SK-N-SH treated with all-trans-retinoic acid at 6 μM for 48 hours (cell line): ENCODE results near the gene MRPS5.

Experiments
- ATAC-seq: fragments of 200-7000 bp; cut with Tn5 transposase; 3 replicates; pipeline ENCODE4 v1.9.1; 2020; ENCODE audit warnings: mild to moderate bottlenecking, moderate library complexity
- ARNTL ChIP-seq: fragments of 450-650 bp; formaldehyde crosslinking; IDR thresholded peaks from 2 replicates; pipeline ENCODE4 v1.5.0; 2020; ENCODE audit warnings: low read depth, mild to moderate bottlenecking, moderate library complexity, borderline replicate concordance
- BACH2 ChIP-seq: fragments of 250-450 bp; sonication (Bioruptor Pico); IDR thresholded peaks from 2 replicates; pipeline ENCODE4 v1.9.0; 2021; ENCODE audit warnings: mild to moderate bottlenecking, borderline replicate concordance
- CSDC2 ChIP-seq: fragments of 250-450 bp; sonication (Bioruptor Pico); IDR thresholded peaks from 2 replicates; pipeline ENCODE4 v1.5.0; 2020; ENCODE audit warnings: mild to moderate bottlenecking, moderate library complexity
- ESRRG ChIP-seq: fragments of 250-450 bp; sonication (Bioruptor Pico); IDR thresholded peaks from 2 replicates; pipeline ENCODE4 v1.6.1; 2021; ENCODE audit warnings: mild to moderate bottlenecking
- GLIS3 ChIP-seq: fragments of 250-450 bp; sonication (Bioruptor Pico); IDR thresholded peaks from 2 replicates; pipeline ENCODE4 v1.5.0; 2020; ENCODE audit warnings: mild to moderate bottlenecking, moderate library complexity
- ISL1 ChIP-seq: fragments of 250-450 bp; sonication (Bioruptor Pico); IDR thresholded peaks from 2 replicates; pipeline ENCODE4 v2.1.2; 2022; ENCODE audit warnings: mild to moderate bottlenecking, moderate library complexity
- OSR1 ChIP-seq: fragments of 250-450 bp; sonication (Bioruptor Pico); IDR thresholded peaks from 2 replicates; pipeline ENCODE4 v1.8.0; 2022; ENCODE audit warnings: moderate library complexity, mild to moderate bottlenecking, inconsistent platforms
- PPARA ChIP-seq: fragments of 250-450 bp; sonication (Bioruptor Pico); IDR thresholded peaks from 2 replicates; pipeline ENCODE4 v1.5.0; 2020; ENCODE audit warnings: mild to moderate bottlenecking, borderline replicate concordance
- RARB ChIP-seq: fragments of 250-450 bp; sonication (Bioruptor Pico); IDR thresholded peaks from 2 replicates; pipeline ENCODE4 v1.8.0; 2021; ENCODE audit warnings: mild to moderate bottlenecking, moderate library complexity
- SNAI2 ChIP-seq: fragments of 250-450 bp; sonication (Bioruptor Pico); IDR thresholded peaks from 2 replicates; pipeline ENCODE4 v1.5.0; 2020; ENCODE audit warnings: mild to moderate bottlenecking, moderate library complexity
- TCF4 ChIP-seq: fragments of 250-450 bp; sonication (Bioruptor Pico); IDR thresholded peaks from 2 replicates; pipeline ENCODE4 v1.8.0; 2021; ENCODE audit warnings: mild to moderate bottlenecking, moderate library complexity, borderline replicate concordance
- TOX ChIP-seq: fragments of 250-450 bp; sonication (Bioruptor Pico); IDR thresholded peaks from 2 replicates; pipeline ENCODE4 v1.8.0; 2021; ENCODE audit warnings: mild to moderate bottlenecking, moderate library complexity, borderline replicate concordance
- ZC3H10 ChIP-seq: fragments of 250-450 bp; sonication (Bioruptor Pico); IDR thresholded peaks from 2 replicates; pipeline ENCODE4 v1.5.1; 2021; ENCODE audit warnings: mild to moderate bottlenecking, moderate library complexity
- ZFP3 ChIP-seq: fragments of 250-450 bp; sonication (Bioruptor Pico); IDR thresholded peaks from 2 replicates; pipeline ENCODE4 v1.5.0; 2020; ENCODE audit warnings: mild to moderate bottlenecking, moderate library complexity
- ZFP30 ChIP-seq: fragments of 450-650 bp; formaldehyde crosslinking; IDR thresholded peaks from 2 replicates; pipeline ENCODE4 v1.5.0; 2022; ENCODE audit warnings: mild to moderate bottlenecking, moderate library complexity
- ZNF565 ChIP-seq: fragments of 450-650 bp; formaldehyde crosslinking; conservative IDR thresholded peaks from 2 replicates; pipeline ENCODE4 v1.5.0; 2020; ENCODE audit warnings: low read depth, mild to moderate bottlenecking, moderate library complexity
- ZNF70 ChIP-seq: fragments of 450-650 bp; formaldehyde crosslinking; IDR thresholded peaks from 2 replicates; pipeline ENCODE4 v1.5.0; 2020; ENCODE audit warnings: mild to moderate bottlenecking, moderate library complexity
- ZNF8 ChIP-seq: fragments of 450-650 bp; formaldehyde crosslinking; IDR thresholded peaks from 2 replicates; pipeline ENCODE4 v1.5.0; 2020; ENCODE audit warnings: mild to moderate bottlenecking, moderate library complexity
- TF ChIP-seq, protein P1 (sequence below): fragments of 250-450 bp; sonication (Bioruptor Pico); IDR thresholded peaks from 2 replicates; pipeline ENCODE4 v1.8.0; 2021; ENCODE audit warnings: low read depth, mild to moderate bottlenecking, moderate library complexity, borderline replicate concordance
- TF ChIP-seq, protein P2 (sequence below): fragments of 250-450 bp; sonication (Bioruptor Pico); IDR thresholded peaks from 2 replicates; pipeline ENCODE4 v1.8.0; 2020; ENCODE audit warnings: mild to moderate bottlenecking, moderate library complexity, borderline replicate concordance
- TF ChIP-seq, protein P3 (sequence below): fragments of 250-450 bp; sonication (Bioruptor Pico); IDR thresholded peaks from 2 replicates; pipeline ENCODE4 v1.5.1; 2021; ENCODE audit warnings: mild to moderate bottlenecking, moderate library complexity
- TF ChIP-seq, protein P4 (sequence below): fragments of 250-450 bp; sonication (Bioruptor Pico); IDR thresholded peaks from 2 replicates; pipeline ENCODE4 v1.5.1; 2020; ENCODE audit warnings: low read depth, mild to moderate bottlenecking, moderate library complexity
- TF ChIP-seq, protein P5 (sequence below): fragments of 250-450 bp; sonication (Bioruptor Pico); IDR thresholded peaks from 2 replicates; pipeline ENCODE4 v1.5.0; 2020; ENCODE audit warnings: mild to moderate bottlenecking, moderate library complexity

The MRPS5 gene

DNA sequence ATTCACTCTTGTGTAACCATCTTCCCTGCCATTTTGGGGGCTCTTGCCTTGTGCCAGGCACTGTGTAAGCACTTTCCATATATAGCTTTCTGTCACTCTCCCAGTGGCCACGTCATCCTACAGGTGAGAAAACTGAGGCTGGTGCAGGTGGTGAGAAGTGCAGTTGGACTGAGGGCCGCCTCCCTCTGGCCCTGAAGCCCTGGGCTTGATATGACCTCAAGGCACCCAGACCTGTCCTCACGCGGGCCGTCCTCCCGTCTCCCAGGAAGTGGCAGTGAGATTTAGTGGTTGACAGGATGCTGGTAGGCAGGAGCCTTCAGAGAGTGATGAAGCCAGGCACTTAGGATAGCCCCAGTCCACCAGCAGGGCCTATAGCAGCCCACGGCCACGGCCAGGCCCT is 65.6 kb downstream of the MRPS5 start:
- ATAC-seq, result no peak
- TF ChIP-seq TOX (CRISPR knock-in tag) (no peak), ZNF70 (CRISPR knock-in tag) (no peak), ZNF8 (CRISPR knock-in tag) (no peak), RARB (CRISPR knock-in tag) (no peak), CSDC2 (CRISPR knock-in tag) (no peak), SNAI2 (CRISPR knock-in tag) (no peak), ZFP3 (CRISPR knock-in tag) (no peak), PPARA (CRISPR knock-in tag) (no peak), ZFP30 (CRISPR knock-in tag) (no peak)
- TF ChIP-seq, protein P1, sequence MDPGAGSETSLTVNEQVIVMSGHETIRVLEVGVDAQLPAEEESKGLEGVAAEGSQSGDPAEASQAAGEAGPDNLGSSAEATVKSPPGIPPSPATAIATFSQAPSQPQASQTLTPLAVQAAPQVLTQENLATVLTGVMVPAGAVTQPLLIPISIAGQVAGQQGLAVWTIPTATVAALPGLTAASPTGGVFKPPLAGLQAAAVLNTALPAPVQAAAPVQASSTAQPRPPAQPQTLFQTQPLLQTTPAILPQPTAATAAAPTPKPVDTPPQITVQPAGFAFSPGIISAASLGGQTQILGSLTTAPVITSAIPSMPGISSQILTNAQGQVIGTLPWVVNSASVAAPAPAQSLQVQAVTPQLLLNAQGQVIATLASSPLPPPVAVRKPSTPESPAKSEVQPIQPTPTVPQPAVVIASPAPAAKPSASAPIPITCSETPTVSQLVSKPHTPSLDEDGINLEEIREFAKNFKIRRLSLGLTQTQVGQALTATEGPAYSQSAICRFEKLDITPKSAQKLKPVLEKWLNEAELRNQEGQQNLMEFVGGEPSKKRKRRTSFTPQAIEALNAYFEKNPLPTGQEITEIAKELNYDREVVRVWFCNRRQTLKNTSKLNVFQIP (CRISPR knock-in tag), result no peak

DNA sequence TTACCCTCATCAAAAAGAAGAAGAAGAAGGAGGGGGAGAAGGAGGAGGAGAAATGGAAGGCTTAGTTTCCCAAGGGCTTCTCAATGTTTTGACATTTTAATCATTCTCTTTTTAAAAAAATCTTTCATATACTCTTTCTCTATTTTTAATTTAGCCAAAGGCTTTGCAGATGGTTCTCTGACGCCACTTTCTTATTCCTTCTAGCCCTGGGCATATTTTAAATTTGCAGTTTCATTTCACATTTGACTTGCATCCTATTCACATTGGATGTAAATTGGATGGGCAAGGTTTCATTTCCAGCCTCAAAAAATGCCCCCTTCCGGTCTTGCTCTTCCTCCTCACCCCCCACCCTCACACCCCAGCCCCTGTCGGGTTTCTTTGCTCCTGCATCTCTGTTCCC is 66.3 kb downstream of the MRPS5 start:
- ATAC-seq, result no peak
- no peak for TF ChIP-seq CSDC2 (CRISPR knock-in tag)
- no peak for TF ChIP-seq ZFP3 (CRISPR knock-in tag)
- TF ChIP-seq, protein P2, sequence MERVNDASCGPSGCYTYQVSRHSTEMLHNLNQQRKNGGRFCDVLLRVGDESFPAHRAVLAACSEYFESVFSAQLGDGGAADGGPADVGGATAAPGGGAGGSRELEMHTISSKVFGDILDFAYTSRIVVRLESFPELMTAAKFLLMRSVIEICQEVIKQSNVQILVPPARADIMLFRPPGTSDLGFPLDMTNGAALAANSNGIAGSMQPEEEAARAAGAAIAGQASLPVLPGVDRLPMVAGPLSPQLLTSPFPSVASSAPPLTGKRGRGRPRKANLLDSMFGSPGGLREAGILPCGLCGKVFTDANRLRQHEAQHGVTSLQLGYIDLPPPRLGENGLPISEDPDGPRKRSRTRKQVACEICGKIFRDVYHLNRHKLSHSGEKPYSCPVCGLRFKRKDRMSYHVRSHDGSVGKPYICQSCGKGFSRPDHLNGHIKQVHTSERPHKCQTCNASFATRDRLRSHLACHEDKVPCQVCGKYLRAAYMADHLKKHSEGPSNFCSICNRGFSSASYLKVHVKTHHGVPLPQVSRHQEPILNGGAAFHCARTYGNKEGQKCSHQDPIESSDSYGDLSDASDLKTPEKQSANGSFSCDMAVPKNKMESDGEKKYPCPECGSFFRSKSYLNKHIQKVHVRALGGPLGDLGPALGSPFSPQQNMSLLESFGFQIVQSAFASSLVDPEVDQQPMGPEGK (CRISPR knock-in tag), result no peak
- TF ChIP-seq, protein P1 (CRISPR knock-in tag), result no peak
- no peak for TF ChIP-seq ZNF70 (CRISPR knock-in tag)
- TF ChIP-seq OSR1 (CRISPR knock-in tag), result no peak
- no peak for TF ChIP-seq TCF4 (CRISPR knock-in tag)
- TF ChIP-seq GLIS3 (CRISPR knock-in tag), result no peak
- TF ChIP-seq ARNTL (CRISPR knock-in tag), result no peak
- TF ChIP-seq BACH2, result no peak
- no peak for TF ChIP-seq PPARA (CRISPR knock-in tag)
- TF ChIP-seq, protein P3, sequence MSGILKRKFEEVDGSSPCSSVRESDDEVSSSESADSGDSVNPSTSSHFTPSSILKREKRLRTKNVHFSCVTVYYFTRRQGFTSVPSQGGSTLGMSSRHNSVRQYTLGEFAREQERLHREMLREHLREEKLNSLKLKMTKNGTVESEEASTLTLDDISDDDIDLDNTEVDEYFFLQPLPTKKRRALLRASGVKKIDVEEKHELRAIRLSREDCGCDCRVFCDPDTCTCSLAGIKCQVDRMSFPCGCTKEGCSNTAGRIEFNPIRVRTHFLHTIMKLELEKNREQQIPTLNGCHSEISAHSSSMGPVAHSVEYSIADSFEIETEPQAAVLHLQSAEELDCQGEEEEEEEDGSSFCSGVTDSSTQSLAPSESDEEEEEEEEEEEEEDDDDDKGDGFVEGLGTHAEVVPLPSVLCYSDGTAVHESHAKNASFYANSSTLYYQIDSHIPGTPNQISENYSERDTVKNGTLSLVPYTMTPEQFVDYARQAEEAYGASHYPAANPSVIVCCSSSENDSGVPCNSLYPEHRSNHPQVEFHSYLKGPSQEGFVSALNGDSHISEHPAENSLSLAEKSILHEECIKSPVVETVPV (CRISPR knock-in tag), result no peak
- TF ChIP-seq ESRRG (CRISPR knock-in tag), result no peak
- TF ChIP-seq SNAI2 (CRISPR knock-in tag), result no peak
- TF ChIP-seq ZFP30 (CRISPR knock-in tag), result no peak
- no peak for TF ChIP-seq RARB (CRISPR knock-in tag)
- TF ChIP-seq, protein P4, sequence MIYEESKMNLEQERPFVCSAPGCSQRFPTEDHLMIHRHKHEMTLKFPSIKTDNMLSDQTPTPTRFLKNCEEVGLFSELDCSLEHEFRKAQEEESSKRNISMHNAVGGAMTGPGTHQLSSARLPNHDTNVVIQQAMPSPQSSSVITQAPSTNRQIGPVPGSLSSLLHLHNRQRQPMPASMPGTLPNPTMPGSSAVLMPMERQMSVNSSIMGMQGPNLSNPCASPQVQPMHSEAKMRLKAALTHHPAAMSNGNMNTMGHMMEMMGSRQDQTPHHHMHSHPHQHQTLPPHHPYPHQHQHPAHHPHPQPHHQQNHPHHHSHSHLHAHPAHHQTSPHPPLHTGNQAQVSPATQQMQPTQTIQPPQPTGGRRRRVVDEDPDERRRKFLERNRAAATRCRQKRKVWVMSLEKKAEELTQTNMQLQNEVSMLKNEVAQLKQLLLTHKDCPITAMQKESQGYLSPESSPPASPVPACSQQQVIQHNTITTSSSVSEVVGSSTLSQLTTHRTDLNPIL, result no peak
- TF ChIP-seq ZC3H10, result no peak
- no peak for TF ChIP-seq ZNF565 (CRISPR knock-in tag)

- TF ChIP-seq TOX (CRISPR knock-in tag) (no peak), ZNF70 (CRISPR knock-in tag) (no peak), GLIS3 (CRISPR knock-in tag) (no peak), ZFP3 (CRISPR knock-in tag) (no peak), ZNF565 (CRISPR knock-in tag) (no peak)
- TF ChIP-seq, all 23 proteins: peak for 0
- no peak for ATAC-seq
These were observed 67.6 kb downstream of the MRPS5 start for GRCh38 chr2:95054016-95054415.

- no peak for ATAC-seq
- TF ChIP-seq PPARA (CRISPR knock-in tag), result no peak
- no peak for TF ChIP-seq ISL1 (CRISPR knock-in tag)
- no peak for TF ChIP-seq BACH2
- TF ChIP-seq, protein P5, sequence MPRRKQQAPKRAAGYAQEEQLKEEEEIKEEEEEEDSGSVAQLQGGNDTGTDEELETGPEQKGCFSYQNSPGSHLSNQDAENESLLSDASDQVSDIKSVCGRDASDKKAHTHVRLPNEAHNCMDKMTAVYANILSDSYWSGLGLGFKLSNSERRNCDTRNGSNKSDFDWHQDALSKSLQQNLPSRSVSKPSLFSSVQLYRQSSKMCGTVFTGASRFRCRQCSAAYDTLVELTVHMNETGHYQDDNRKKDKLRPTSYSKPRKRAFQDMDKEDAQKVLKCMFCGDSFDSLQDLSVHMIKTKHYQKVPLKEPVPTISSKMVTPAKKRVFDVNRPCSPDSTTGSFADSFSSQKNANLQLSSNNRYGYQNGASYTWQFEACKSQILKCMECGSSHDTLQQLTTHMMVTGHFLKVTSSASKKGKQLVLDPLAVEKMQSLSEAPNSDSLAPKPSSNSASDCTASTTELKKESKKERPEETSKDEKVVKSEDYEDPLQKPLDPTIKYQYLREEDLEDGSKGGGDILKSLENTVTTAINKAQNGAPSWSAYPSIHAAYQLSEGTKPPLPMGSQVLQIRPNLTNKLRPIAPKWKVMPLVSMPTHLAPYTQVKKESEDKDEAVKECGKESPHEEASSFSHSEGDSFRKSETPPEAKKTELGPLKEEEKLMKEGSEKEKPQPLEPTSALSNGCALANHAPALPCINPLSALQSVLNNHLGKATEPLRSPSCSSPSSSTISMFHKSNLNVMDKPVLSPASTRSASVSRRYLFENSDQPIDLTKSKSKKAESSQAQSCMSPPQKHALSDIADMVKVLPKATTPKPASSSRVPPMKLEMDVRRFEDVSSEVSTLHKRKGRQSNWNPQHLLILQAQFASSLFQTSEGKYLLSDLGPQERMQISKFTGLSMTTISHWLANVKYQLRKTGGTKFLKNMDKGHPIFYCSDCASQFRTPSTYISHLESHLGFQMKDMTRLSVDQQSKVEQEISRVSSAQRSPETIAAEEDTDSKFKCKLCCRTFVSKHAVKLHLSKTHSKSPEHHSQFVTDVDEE (CRISPR knock-in tag), result no peak
- TF ChIP-seq ESRRG (CRISPR knock-in tag), result no peak
- TF ChIP-seq SNAI2 (CRISPR knock-in tag), result no peak
- TF ChIP-seq, protein P2 (CRISPR knock-in tag), result no peak
These were observed 68.1 kb downstream of the MRPS5 start for GRCh38 chr2:95053543-95053942.
